ENCODE measurements around the gene PCDHGC4.

PCDHGC4 gene

DNA sequence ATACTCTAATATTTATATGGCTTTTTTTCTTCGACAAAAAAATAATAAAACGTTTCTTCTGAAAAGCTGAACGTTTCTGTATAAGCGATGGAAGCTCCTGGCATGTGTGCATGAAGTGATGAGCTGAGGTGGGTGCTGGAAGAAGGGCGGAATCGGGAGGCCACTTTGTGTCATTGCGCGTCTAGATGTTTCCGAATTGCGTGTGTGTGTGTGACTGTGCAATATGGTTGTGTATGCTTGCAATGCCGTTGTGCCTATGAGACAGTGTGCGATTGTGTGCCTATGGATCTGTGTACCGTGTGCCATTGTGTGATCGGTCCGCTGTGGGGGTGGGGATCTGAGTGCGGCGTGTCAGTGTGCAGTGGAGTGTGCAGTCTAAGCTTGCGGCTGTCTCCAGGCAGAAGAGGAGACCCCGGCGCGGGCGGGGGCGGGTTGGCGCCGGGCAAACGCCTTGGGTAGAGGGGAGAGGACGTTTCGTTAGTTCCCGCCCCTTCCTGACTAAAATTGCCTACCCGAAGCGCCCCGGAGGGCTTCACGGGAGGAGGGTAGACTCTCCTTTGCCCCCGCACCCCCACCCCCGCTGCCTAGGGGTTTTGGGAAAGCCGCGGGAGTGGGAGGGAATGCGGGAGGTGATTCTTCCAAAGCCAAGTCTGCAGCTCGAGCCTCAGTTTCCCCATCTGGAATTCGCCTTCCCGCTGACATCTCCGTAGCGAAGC lies 28.2 kb downstream of the PCDHGC4 start:
- no peak for DNase-seq

DNA sequence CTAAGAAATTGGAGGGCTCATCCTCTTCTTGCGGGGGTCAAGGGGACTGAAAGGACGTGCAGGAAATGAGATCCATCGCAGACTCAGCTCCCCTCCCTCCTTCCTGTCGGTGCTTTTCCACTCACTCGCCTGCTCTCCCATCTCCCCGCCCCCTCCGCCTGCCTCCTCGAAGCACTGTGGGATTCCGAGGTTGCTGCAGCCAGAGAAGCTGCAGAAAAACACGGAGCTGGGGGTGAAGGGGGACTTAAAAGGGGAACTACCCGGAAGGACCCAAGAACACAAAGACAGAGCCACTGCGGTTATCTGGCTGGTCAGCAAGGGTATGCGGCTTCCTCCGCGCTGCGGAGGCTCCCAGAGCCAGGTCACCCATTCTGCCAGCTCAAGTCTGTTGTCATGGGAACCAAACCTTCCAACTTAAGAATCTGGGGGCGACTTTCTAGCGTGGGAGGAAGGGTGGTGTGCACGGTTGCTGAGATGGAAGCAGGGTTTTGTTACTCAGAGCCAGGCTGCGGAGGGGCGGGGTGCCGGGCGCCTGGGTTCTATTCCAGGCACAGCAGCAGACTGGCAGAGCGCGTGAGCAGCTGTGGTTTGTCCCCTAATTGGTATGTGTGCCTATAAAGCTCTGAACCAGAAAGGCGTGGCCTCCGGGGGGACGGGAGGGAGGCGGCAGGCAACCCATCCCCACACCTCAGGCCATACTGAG lies 28.9 kb downstream of the PCDHGC4 start:
- DNase-seq = peak; percentile 23

DNA sequence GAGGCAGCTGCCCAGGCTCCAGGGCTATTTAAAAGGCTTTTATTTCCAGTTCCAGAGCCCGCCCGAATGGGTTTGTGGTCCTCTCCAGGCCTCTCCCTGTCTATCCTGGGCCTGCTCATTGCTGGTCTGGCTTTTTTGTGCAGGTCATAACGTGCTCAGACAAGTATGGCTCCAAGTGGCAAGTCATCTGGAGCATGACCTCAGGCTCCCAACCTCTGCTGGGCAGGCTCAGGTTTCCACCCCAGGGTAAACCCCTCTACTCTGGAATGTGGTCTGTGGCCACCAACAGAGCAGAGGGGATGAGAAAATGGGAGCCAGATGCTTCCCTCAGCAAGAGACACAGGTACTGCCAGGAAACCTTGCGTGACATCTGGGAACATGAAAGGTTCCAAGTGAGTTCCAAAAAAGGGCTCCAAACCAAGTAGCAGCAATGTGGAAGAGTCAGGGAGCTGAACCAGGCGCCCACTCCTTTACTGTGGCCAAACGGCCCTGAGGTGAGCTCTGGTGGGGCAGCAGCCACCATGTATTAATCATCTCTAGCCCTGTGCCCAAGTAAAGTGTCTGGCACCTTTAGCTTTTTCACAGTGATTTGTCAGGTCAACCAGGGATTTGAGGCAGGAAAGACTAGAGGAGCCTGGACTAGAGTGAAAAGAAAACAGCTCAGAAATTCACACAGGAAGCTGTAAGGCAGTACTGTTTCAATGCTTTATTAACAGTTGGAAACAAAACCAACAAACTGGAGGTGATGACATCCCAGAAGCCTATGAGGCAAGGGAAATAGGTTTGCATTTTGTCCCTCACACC lies 29.7 kb downstream of the PCDHGC4 start:
- DNase-seq = no peak

DNA sequence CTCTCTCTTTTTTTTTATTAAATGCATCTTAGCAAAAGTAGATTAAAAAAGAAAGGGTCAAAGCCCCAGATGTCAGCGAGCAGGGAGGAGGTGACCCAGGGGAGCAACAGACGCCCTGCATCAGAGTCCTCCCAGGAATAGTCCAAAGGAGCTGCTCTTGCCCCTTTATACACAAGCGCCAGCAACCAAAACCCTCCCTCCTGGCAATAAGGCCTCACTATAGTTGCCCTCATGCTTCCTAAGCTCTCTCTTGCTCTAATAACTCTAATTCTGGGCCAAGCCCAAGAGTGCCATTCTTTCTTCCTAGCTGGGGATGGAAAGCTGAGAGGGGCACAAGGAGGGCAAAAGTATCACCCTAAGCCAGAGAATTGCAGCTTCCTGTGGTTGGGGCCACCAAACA lies 30.3 kb downstream of the PCDHGC4 start:
- DNase-seq = no peak

DNA sequence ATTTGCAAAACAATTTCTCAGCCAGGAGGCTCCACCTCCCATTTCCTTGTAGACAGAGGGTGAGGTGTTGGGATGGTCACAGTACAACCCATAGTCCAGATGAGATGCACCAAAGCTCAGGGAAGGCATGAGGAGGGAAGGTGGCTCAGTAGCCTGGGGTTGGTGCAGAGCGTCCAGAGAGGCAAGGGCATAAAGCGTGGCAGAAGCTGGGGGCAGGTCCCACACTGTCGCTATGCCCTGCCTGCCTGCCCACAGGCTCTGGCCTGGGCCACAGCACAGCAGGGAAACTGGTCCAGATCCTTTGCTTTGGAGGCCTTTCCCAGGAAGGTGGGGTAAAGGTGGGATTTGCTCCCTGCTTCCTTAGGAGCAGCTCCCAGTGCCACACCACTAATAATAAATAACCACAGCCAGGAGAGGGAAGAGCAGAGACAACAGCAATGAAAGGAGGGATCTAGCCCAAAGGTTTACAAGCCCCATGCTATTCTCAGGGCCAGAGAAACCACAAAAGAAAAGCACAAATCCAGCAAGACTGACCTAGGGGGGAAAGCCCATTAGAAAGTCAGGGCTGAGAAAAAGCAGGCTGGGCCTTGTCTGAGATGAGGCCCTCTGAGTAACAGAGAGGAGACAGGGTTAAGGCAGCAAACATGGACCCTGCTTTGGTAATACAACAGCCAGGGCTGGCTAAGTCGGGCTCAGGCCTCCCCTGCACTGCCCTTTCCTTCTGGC lies 31.3 kb downstream of the PCDHGC4 start:
- DNase-seq = no peak

DNA sequence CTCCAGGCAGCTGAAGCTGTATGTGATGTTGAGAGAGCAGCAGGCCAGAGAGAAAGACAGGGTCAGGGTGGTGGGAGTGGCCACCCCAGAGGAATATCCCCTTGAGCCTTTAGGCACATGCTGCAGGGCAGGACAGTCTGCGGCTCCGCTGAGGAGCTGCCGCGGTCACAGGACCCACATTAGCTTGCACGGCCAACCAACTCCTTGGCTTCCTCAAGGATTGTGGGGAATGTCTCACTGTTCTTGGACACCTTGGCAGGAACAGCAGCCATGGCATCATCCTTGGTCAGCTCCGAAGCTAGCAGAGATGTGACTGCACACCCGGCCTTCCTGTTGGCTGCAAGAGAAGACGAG lies 31.8 kb downstream of the PCDHGC4 start:
- DNase-seq = no peak

DNA sequence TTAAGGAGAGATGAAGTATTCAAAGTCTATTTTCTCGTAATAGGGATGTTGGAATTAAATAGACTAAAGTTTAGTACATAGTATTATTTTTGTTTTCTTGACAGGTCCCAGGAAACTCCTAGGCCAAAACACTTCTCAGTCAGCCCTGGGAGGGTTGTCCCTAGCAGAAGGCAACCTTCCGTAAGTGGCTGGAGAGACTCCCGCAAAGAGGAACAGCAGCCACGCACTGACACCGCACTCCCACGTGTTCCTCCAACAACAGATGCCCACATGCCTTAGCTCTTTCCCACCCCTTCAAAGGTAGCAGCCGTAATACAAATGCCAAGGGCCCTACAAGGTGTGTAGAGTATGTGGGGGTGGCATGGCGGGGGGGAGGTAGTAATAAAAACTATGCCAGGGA lies 32.5 kb downstream of the PCDHGC4 start:
- no peak for DNase-seq

DNA sequence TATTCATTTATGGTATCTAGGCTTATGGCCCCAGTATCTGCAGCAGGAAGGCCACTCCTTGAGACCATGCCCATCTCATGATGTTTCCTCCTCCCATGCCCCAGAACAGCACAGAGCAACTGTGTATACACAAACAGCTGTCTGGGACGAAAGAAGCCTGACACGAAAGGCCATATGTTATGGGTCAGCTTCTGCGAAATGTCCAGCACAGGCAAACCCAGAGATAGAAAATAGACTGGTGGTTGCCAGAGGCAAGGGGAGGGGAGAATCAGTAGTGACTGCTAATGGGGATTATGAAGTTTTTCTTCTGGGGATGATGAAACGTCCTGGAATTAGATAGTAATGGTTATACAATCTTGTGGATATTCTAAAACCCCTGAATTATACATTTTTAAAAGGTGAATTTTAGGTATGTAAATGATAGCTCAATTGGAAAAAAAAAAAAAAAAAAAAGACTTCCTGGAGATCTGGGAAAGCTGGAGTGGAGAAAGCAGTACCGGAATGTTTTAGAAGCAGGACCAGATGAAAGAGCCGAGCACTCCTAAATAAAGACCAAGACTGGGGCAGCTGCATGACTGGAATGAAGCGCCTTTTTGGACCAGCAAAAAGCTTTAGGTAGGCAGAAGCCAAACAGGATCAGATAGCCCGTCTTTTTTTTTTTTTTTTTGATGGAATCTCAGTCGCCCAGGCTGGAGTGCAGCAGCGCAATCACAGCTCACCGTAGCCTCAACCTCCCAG lies 33.2 kb downstream of the PCDHGC4 start:
- DNase-seq = no peak

DNA sequence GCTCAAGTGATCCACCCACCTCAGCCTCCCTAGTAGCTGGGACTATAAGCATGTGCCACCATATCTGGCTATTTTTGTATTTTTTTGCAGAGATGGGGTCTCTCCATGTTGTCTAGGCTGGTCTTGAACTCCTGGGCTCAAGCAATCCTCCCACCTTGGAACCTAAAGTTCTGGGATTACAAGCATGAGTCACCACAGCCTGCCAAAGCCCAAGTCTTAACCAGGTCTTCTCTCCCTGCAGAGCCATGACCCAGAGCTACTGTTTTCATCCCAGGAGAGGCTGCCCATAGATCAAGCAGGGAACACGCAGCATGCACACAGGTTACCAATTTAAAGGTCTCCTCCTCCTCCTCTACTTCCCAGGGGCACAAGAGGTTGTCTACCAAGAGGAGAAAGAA lies 33.8 kb downstream of the PCDHGC4 start:
- no peak for DNase-seq

DNA sequence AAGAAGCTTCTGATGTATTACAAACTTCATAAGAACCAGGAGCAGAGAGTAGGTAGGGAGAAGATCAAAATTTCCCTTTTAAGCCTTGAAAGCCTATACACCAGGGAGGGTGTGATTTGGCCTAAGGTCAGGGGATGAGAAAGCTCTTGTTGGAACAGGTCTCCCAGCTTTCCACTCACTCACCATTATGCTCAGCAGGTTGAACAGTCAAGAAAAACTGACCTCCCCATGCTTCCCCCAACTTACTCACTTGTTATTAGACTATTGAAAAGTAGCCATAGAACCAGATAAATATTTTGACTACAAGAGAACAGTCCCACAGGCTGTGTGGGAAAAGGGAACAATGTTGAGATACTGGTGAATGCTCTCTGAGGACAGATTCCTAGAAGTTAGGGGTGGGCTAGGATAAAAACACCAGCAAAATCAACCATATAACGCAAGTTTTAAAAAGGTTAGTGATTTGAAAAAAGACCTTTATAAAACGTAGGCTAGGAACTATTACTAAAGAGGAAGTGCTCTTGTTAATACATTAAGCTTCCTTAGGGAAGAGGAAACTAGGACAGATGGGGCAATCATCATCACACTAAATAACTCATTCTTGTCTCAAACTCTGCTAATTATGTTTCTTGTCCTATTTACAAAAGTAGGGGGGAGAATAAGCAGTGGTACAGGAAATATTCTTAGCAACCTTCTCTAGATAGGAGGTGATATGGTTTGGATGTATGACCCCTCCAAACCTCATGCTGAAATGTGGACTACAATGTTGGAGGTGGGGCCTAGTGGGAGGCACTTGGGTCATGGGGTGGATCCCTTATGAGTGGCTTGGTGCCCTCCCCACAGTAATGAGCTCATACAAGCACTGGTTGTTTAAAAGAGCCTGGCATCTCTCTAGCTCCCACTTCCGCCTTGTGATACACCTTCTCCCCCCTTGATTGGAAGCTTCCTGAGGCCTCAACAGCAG lies 35.1 kb downstream of the PCDHGC4 start:
- DNase-seq = no peak

DNA sequence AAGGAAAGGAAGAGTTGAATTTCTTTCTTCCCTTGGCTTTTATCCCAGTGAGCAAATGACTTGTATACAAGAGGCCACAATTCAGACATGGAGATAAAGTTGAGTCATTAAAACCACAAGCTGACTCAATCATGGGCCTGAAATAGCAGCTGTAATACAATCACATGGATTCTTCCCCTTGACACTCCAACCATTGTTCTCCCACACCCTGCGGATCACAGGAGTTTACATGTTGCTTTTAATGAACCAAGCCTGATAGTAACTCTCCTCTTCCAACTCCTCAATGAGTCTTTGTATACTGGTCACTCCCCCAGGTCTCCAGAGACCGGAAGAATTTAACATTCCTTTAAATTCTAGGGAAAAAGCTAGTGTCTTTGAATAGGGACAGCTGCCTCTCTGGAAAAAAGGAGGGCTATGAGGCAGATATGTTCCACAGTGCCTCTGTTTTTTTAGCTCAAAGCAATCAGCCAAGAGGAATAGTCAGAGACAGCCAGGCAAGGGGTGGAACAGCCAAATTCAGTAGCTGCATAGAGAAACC lies 36.5 kb downstream of the PCDHGC4 start:
- no peak for DNase-seq

DNA sequence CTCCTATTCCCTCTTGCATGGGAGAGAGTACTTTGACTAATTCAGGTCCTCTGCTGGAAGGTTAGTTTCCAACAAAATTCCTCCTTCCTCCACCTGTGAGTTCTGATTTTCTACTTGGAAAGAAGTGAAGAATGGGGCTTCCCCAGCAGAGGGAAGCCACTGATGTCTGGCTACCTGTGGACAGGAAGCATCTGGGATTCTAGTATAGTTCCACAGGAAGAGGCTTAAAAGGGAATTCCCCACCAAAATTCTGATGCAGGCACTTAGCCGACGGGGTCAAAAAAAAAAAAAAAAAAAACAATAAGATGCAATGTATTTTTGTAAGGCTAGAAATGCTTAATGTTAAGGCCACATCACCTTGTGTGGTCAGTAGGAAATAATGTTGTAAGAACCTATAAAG lies 37.5 kb downstream of the PCDHGC4 start:
- DNase-seq = no peak

DNA sequence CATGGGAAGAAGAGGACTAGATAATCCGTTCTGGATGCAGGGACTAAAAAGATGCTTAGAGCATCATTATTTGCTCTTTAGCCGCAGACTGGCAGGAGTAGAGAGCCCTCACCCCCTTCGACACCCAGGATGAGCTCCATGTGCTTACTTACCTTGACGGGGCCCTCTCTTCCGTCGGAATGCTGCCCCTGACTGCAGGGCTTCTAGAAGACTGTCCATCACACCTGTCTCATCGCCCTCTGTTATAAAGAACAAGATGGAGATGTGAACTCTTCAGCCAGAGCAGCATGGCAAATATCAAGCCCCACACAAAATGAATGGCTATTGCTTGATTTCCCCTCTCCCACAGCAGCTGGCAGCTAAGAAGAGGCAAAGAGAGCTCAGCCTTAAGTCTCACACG lies 39.2 kb downstream of the PCDHGC4 start:
- no peak for DNase-seq

DNA sequence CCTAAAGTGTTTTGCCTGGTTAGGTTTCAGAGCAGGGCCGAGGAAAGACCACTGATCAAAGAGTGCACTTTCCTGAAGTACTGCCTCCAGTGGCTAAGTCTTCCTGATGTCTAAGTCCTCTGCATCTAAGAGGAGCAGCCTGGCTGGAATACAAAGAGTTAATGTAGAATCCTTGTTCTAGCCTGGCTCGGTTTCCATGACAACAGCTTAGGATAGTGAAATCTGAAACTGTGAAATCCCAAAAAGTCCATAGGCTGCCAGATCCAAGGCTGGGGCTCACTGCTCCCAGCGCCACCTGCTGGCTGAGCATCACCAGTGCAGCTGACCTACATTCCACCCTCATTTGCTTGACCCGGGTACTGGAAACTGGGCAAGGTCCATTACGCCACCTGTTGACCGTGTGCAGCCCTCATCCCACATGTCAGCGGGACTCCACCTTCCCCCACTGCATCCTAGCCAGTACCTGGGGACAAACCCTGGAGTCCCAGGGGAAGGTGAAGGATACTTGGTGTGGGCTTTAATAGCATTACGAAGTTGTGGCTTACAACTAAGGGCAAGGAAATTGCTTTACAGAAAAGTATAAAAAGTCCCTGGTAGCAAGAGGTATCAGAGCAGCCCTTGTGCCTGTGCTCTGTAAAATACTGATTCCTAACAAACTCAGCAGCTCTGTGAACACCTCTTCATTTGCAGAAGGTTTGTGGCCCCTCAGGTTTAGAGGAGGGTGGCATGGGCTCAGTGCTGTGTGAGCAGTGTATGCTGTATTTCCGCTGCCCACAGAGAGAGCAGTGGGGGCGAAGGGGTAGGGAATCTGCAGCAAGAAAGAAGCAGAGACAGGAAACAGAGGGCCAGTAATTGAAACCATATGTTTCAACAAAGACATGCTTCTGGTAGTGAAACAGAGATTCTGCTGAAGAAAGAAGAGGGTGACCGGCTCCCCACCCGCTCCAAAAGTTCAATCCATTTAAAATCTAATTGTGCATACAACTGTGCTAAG lies 40.1 kb downstream of the PCDHGC4 start:
- DNase-seq = peak; percentile 60

DNA sequence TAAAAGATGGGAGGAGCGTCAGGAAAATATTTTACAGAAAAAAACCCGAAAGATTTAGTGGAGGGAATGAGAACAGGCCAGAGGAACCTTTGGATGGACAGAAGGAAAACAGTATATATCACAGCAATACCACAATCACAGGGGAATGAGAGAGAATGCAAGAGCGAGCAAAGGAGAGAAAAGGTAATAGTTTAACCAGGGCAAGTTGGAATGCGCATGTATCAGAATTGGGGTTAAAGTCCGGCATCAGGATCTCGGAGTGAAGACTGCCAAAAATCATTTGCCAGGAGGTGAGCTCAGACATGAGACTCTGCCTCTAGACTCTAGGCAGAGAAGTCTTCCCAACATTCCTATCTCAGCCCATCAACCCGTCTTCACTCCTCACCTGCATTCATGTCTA lies 40.8 kb downstream of the PCDHGC4 start:
- DNase-seq = no peak

DNA sequence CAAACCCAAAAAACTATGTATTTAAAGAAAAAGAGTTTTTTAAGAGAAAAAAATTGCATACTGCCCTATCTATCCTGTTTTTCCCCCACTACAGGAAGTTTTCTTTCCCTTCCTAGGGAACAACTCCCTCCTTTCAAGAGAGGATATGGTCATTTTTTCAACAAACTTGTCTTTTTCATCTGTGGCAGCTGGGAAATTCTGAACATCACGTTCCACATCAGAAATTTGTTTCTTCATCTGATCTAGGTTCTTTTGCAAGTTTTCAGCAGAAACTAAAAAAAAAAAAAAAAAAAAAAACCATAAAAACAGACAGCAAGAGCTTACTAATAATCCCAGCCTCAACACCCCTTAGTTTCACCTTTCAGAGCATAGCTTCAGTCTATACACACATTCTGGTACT lies 42.6 kb downstream of the PCDHGC4 start:
- DNase-seq = no peak

DNA sequence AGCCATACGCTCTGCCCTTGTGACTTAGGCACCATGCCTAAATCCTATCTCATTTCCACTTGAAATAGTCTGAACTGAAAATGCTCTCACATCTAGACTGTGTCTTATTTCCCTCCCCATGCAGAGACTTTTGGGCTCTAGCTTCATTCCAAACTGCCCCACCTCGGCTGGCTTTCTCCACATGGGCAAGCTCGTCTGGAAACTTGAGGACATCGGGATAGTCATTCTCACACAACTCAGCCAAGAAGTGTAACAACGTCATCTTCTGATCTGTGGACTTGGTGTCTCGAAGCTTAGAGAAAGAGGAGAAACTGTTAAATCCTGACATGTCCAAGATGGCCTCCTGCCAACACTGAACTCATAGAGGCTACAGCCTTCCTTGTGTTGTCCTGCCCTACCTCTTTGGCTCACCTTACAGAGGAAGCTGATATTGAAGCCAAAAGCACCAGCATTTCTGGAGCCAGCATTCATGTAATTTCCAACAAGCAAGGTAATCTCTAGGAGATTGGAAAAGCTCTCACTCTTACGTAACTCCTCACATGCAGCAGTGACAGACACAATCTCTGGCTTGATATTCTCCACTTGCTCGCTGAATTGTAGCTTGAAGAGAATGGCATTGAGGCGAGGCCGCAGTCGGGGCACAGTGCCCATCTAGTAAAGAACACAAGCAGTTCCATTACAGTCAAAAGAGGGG lies 43.6 kb downstream of the PCDHGC4 start:
- DNase-seq = no peak

DNA sequence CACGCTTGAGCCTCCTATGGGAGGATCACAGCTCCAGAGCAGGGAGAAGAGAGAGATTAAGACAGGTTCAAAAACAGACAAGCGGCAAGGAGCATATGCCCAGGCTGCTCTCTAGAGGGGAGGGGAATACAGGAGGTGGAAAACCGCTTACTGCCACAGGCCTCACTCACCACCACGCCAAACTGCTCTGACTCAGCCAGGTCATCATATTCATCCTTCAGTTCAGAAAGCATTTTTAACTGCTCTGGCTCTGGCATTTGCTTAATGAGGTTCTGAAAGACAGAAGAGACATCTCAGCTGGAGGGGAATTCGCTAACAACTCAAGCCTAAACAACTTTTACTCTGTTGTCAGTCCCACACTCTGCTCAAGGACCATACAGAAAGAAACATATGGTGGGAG lies 44.2 kb downstream of the PCDHGC4 start:
- DNase-seq = no peak

DNA sequence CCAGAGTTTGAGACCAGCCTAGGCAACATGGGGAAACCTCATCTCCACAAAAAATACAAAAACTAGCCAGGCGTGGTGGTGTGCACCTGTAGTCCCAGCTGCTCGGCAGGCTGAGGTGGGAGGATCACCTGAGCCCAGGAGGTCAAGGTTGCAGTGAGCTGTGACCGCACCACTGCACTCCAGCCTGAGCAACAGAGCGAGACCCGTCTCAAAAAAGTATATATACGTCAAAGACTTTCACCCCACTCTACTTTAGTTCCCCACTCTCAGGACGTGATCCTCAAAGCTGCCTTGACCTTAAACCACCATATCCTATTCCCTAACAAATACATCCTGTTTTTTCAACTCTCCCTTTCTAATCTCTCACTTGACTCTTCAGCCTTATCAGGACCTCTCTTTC lies 45.0 kb downstream of the PCDHGC4 start:
- DNase-seq = no peak
